ENCODE results near the gene SF1.
A peak's percentile ranks its signal among the peaks of the same experiment; 100 is the strongest.

Gene SF1

GRCh38 chr11:64744544-64745188 is 33.7 kb downstream of the SF1 start:
- DNase-seq: no peak

- DNase-seq: peak; percentile 80
Observed at GRCh38 chr11:64743591-64744543, 34.5 kb downstream of the SF1 start, which contains the start of gene RASGRP2. Gene RASGRP2 (minus strand): TSS chr11:64744142. CDS start chr11:64742866, 1,276 bp downstream.

- DNase-seq: peak; percentile 78
Observed at GRCh38 chr11:64742889-64743590, 35.3 kb downstream of the SF1 start.

- DNase-seq: no peak
Observed at GRCh38 chr11:64742087-64742888, 36.1 kb downstream of the SF1 start.

DNA sequence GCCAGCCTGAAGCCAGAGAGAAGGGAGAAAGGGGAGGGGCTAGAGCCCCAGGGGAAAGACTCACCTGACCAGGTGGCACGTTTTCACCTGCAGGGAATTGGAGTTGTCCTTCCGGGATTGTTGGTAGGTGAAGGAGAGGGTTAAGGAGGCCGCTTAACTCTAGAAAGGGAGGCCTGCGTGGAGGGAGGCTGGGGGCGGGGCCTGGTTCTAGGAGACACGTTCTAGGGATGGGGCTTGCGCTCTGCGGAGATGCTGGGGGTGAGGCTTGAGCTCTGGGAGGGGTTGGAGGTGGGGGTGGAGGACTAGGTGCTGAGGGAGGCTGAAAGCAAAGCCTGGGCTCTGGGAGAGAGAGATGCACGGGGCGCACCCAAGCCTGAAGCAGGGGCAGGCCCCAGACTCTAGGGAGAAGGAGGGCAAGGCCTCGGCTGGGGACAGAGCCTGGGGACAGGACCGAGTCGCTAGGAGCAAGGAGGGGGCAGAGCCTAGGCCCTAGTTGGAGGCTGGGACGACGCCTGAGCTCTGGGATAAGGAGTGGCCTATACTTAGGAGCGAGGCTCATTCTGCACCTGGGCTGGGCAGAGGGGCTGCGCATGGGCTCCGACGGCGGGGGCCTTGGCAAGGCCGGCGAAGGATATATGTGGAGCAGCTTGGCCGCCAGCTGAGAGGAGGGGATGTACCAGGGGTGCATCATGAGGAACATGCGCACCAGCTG is 36.8 kb downstream of the SF1 start:
- DNase-seq: no peak

- no peak for DNase-seq
Observed at GRCh38 chr11:64739871-64740270, 38.5 kb downstream of the SF1 start.

DNA sequence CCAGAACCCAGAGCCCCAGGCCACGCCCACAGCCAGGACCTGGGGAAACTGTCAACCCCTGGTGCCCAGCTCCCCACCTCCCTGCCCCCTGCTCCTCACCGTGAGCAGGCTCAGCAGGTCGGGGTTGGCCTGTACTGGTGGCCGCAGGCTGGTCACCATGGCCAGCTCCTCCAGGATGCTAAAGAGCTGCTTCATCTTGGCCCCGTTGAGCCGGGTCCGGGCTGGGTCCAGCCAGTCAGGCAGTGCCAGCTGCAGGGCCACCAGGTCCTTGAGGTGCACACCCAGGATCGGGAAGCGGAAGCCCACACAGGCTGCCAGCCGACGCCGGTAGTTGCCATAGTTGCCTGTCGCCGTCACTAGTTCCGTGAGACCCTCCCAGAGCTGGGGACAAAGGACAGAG is 41.7 kb downstream of the SF1 start:
- DNase-seq: no peak

- DNase-seq: no peak
Observed at GRCh38 chr11:64735725-64736259, 42.5 kb downstream of the SF1 start.

DNA sequence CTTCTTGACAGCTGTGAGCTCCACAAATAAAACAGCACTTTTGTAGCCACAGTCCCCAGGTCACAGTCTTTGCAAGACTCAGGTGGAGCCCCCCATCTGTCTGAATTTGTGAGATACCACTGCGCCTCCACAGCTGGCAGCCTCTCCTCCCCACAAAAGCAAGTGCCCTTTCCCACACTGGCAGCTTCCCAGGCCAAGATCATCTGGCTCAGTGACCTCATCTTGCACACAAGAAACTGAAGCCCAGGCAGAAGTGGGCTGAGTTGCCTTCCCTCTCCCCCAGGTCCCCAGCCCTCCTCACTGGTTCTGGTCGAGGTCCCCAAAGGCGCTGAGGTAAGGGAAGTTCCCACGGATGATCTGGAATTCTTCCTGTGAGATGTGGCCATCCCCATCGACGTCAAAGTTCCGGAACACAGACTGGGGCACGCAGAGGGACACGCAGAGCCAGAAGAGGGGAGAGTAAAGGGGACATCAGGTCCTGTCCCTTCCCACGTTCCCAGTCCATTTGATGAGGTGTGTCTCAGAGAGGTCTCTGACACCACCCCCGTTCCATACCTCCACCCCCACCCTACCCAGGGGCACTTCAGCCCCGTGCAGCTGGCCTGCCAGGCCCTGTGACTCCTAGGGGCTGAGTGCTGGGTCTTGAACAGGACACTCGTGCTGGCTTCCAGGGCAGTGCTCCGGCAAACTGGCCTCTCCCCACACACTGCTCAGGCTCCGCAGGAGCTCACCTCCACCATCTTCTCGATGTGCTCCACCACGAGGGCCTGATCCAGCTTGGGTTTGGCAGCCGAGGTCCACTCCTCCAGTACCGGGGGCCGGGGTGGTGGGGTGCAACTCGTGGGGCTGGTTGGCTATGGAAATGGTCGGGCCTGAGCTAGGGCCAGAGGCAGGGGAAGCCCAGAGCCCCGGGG is 43.3 kb downstream of the SF1 start:
- no peak for DNase-seq

- DNase-seq: no peak
Observed at GRCh38 chr11:64731601-64732000, 46.7 kb downstream of the SF1 start.

GRCh38 chr11:64729851-64730382 is 48.4 kb downstream of the SF1 start:
- no peak for DNase-seq

DNA sequence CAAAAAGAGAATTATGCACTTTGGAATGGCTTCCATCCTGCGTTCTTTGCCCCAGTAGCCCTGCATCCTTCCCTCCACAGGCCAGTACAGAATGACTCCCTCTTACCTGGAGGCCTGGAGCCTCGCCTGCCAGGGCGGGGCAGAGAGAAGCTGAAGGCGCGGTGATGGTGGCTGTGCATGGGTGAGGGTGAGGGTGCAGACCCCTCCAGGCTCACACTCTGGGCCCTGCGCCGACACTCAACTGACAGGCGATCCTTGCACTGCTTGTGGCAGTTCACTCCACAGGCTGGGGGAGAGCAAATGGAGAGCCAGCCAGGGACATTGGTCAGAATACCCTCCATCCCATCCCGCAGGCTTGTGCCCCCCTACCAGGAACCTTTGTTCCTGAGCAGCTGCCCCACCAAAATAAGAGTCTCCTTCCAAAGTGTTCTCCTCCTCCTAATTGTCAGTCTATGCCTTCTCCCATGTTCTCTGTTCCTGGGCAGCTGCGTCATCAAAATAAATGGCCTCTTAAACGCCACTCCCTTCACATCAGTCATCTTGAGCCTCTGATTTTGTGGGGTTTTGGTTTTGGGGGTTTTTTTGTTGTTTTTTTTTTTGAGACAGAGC is 49.5 kb downstream of the SF1 start:
- DNase-seq: no peak

DNA sequence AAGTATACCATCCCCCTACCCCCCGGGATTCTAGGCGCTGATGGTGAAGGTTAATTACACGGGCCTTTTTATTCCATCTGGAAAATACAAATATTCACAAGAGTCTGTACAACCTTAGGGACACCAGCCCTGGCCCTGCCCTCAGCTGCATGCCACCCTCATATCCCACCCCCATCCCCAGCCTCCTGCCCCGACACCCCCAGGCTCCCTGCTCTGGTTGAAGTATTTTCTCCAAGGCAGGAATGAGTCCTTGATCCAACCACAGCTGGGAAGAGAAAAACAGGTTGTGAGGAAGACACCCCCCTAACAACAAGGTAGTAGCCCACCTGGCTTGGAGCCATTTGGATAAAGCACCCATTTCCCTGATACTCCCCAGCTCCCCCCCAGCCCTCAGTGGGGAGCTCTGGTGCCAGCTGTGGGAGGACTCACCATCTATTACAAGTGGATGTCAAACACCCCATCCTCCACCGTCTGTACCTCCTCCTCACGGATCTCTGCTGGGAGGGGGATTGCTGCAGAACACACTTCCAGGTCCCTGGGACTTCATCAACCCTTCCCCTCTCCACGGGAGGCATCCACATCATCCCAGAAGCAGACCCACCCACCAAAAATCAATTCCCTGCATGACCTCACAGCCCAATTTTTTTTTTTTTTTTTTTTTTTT is 51.3 kb downstream of the SF1 start:
- DNase-seq: no peak

- no peak for DNase-seq
Observed at GRCh38 chr11:64726211-64726641, 52.1 kb downstream of the SF1 start.

GRCh38 chr11:64724863-64725532 is 53.3 kb downstream of the SF1 start:
- no peak for DNase-seq

DNA sequence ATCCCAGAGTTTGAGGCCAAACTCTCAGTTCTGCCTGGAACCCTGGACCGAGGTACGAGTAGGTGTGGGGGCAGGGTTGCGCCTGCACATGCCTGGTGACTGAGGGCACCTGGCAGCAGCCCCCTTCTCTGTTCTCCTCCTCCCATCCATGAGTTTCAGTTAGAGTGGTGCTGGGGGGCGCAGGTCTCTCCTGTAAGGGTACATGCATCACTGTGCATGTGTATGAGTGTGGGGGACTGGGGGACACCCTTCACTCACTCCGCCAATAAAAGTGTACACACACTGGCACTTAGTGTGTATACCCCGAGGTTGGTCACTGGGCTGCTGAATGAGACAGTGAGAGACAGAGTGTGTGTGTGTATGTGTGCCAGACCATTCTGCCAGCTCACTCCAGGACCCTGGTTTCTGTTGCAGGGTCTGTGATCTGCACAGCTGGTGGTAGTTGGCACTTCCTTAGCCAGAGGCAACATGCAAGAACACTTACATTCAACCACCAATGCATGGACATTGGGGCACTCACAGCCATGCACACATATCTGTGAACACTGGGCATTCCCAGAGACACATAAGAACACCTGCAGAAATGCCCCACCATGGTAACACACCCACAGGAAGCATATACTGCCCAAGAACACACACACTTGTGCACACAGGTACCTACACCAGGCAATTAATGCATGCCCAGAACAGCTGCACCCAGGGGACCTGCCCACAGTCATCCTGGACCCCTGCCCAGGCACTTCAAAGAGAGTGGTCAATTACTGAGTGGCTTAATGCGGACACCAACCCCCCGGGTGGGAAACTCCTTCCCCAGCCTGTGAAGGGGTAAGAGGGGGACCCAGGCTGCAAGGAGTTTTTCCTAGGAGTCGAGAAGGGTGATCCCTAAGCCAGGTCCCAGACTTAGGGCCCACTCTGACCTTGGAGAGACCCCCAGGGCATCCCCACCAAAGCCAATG is 54.2 kb downstream of the SF1 start:
- no peak for DNase-seq

All from stimulated activated CD4-positive, alpha-beta T cell treated with anti-CD3 and anti-CD28 coated beads, Interleukin-4, amount 100 ng/mL, for 1 hour (primary cell).